Camera-type eye (tissue), 1 donor: ENCODE measurements around the gene MARK4. TPM values are rescaled to one million over a fixed set of nuclear protein-coding genes. Genes with fewer than 3 reads are reported as not detected.

ENCODE experiments used
- total RNA-seq: library from RNA; depleted of rRNA; stranded (reverse); fragments of >200 nt; gene quantifications from one replicate; pipeline ENCODE4 v1.2.3, GENCODE V29; 2014

MARK4 gene
- 35.6 TPM for total RNA-seq

GRCh38 chr19:45250832-45251451, at the start of gene MARK4:
Gene MARK4 (plus strand): TSS chr19:45251271. CDS start chr19:45251589, 318 bp downstream.

GRCh38 chr19:45245334-45245787, 5.7 kb upstream of the MARK4 start, which contains the start of gene EXOC3L2:
Gene EXOC3L2 (minus strand): TSS chr19:45245407. CDS start chr19:45239045, 6,362 bp downstream.

GRCh38 chr19:45322744-45323281, 71.7 kb downstream of the MARK4 start, which contains the start of gene CKM:
Gene CKM (minus strand): TSS chr19:45322875. CDS start chr19:45319713, 3,162 bp downstream.

GRCh38 chr19:45340232-45340898, 89.3 kb downstream of the MARK4 start, which contains the start of gene KLC3:
Gene KLC3 (plus strand): TSS chr19:45340750. CDS start chr19:45345542, 4,792 bp downstream.

Other genes with a start within 250 kb of the MARK4 start
- 3.6 TPM for gene RELB, start 249.8 kb upstream of the MARK4 start, total RNA-seq
- gene CLASRP, start 212.2 kb upstream of the MARK4 start, total RNA-seq: 79.8 TPM
- gene ZNF296, start 174.8 kb upstream of the MARK4 start, total RNA-seq: 0.71 TPM
- gene GEMIN7, start 172.0 kb upstream of the MARK4 start, total RNA-seq: 17.5 TPM
- gene PPP1R37, start 158.1 kb upstream of the MARK4 start, total RNA-seq: 48.3 TPM
- 0.60 TPM for gene NKPD1, start 90.3 kb upstream of the MARK4 start, total RNA-seq
- gene TRAPPC6A, start 73.0 kb upstream of the MARK4 start, total RNA-seq: 13.2 TPM
- 7.8 TPM for gene BLOC1S3, start 72.5 kb upstream of the MARK4 start, total RNA-seq
- gene EXOC3L2, start 5.9 kb upstream of the MARK4 start, total RNA-seq: 3.5 TPM
- 122 TPM for gene CKM, start 71.6 kb downstream of the MARK4 start, total RNA-seq
- 1.8 TPM for gene KLC3, start 89.5 kb downstream of the MARK4 start, total RNA-seq
- gene ERCC2, start 119.3 kb downstream of the MARK4 start, total RNA-seq: 19.9 TPM
- gene PPP1R13L, start 153.8 kb downstream of the MARK4 start, total RNA-seq: 6.9 TPM
- gene POLR1G, start 155.4 kb downstream of the MARK4 start, total RNA-seq: 5.7 TPM
- 74.1 TPM for gene ERCC1, start 172.6 kb downstream of the MARK4 start, total RNA-seq
- 11.5 TPM for gene FOSB, start 216.7 kb downstream of the MARK4 start, total RNA-seq
- gene RTN2, start 245.8 kb downstream of the MARK4 start, total RNA-seq: 29.7 TPM
- gene PPM1N, start 247.2 kb downstream of the MARK4 start, total RNA-seq: 2.1 TPM